GM21526 (cell line): ENCODE measurements around the gene RTN4IP1.
"Not testable (repeated sequence)": the region's sequence is repeated elsewhere in the genome, so short reads cannot be mapped to it uniquely, and the experiment has no call there.

Source experiments
- ATAC-seq: cut with Tn5 transposase; IDR thresholded peaks from one replicate; pipeline ENCODE4 v1.9.1; 2021; ENCODE audit warnings: moderate library complexity; ENCODE audit not compliant: unreplicated experiment, low FRiP score

The RTN4IP1 gene

DNA sequence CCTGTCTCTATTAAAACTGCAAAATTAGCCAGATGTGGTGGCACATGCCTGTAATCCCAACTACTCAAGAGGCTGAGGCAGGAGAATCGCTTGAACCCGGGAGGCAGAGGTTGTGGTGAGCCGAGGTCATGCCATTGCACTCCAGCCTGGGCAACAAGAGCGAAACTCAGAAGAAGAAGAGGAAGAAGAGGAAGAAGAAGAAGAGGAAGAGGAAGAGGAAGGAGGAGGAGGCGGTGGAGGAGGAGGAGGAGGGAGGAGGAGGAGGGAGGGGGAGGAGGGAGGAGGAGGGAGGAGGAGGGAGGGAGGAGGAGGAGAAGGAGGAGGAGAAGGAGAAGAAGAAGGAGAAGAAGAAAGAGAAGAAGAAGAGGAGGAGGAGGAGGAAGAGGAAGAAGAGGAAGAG lies 40.4 kb downstream of the RTN4IP1 start:
- ATAC-seq: not testable (repeated sequence)

DNA sequence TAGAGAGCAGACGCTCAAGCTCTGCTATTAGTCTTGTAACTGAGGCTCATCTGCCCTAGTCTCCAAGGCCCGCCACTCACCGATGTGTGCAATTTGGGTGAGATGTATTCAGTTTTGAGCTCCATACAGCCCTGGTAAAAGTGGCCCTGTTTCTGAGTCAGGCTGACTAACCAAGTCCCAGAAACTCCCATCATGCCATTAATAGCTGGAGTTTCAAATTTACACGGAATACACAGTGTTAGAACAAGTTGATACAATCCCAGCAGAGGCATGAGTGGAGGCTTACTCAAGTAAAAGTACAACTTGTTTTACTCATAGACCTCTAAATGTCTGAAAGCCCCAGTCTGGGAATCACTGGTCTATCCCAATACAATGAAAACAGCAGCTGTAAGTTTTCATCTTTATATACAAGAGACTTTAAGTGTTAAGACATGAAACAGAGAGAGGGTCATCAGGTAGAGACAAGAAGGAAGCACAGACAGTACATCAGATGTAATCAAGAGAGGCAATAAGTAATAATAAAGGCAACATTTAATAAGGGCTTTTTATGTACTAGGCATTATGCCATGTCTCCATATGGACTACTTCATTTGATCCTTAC lies 42.4 kb downstream of the RTN4IP1 start:
- ATAC-seq: no peak

DNA sequence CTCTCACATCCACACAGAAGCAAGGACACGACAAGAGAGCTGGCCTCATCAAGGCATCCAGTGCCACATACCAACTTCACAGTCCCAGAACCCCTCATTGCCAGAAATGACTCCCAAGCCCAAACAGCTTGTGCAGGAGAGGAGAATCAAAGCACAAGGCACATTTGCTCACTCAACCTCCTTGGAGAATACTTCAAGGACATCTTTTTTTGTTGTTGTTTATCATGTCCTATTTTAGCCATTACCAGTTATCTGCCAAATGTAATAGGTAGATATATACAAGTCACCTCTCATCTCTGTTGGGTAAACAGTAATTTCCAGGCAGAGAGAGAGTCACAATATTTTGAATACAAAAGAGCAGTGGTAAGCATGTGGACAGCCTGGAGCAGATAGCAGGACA lies 47.8 kb downstream of the RTN4IP1 start:
- ATAC-seq: no peak

DNA sequence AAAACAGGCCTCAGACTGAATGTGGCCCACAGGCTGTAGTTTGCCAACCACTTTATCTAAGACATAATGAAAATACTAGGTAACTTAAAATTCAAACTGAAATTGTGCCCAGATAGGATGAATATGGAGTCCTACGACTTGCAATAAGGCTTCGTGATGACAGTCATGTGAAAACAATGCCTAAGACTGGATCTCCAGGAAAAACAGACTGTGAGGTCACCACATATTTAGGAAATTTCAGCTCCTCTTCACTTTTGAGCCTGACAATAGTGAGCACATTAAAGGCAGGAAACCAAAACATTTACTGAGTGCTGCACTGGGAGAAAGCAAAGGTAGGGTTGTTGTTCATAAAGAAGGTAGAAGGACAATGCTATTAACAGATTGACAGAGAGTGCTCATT lies 50.0 kb downstream of the RTN4IP1 start:
- ATAC-seq: no peak

DNA sequence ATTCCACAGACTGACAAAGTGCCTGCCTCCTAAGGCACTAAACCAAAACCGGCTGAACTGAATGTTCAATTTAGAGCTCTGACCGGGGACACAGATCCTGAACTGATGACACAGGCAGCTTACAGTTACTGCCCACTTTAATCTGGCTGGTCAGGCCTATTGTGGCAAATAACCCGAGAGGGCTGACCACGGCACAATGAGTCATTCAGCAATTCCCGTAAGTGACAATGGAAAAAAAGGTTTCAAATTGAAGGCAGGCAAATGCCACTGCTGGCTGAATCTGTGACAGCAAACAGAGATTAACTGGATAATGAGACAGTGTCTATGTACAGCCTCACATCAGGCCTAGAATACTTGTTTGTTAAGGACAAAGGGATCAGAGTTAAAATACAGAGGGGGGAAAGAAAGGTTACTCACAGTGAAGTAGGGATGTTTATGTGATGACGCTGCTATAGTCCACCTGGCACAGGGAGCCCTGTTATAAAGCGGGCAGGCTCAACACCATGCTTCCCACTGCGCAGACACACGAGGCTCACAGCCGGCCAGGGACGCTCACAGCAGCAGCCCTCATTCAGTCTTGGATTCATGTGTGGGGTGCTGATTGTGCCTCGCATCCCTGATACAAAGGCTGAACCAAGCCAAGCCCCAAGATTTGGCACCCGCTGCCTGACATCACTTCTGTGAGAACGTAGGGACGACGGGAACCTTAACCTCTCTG lies 54.4 kb downstream of the RTN4IP1 start:
- ATAC-seq: no peak

DNA sequence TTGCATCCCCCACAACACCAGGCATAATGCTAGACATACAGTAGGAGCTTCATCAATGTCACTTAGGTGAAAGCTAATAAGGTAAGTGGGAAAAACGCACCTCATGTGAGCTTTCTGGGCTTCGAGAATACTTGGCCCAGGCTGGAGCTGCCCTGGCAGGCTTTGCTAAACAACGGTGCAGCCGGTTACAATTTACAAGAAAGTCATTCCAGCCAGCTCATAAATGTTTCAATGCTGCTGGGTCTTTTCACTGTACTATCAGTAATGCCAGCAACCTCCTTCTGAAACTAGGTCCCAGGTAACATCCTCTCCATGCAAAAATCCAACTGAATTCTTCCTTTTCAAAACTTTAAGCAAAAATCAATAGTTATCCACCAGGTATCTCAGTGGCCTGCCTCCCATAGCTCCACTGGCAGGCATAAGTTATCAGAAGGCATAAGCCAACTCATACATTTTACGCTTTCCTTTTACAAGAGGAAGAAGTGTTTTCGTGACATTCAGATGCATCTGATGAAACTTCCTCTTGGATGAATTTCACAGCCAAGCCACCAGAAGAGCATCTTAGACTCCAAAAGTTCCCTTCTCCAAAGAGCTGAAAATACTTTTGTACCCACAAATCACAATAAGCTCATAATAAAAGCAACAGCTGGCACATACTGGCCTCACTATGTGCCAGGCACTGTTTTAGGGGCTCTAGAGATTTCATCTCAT lies 56.3 kb downstream of the RTN4IP1 start:
- ATAC-seq: no peak

DNA sequence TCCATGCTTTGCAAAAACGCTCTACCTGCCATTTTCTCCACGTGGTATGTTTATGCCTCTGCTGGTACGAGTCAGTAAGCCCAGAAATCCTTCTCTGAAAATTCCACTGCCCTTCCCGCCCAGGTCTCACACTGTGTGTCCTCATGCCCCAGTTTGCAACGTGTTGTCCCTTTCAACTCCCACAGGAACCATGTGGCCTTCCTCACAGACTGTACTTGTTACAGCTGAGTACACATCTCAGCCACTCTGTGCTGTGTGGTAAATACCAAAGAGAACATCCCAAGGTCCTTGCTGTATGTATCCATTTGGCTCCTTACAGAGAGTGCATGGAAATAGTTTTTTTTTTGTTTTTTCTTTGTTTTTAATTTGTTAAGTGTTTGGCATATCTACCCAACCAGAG lies 56.9 kb downstream of the RTN4IP1 start:
- ATAC-seq: no peak

DNA sequence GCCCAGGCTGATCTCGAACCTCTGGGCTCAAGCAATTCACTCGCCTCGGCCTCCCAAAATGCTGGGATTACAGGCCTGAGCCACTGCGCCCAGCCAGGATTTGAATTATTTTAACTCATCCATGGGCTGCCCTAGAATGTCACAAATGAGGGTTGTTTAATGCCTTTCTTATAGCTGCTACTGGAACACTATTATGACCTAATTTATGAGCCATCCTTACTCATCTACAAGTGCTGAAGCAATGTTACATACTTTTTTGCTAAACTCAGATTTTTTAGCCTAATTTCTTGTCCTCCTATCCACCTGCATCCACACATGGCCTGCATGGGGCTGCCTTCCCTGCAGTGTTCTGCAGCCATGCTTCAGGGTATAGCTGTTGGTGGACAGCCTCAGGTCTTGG lies 59.9 kb downstream of the RTN4IP1 start:
- no peak for ATAC-seq

DNA sequence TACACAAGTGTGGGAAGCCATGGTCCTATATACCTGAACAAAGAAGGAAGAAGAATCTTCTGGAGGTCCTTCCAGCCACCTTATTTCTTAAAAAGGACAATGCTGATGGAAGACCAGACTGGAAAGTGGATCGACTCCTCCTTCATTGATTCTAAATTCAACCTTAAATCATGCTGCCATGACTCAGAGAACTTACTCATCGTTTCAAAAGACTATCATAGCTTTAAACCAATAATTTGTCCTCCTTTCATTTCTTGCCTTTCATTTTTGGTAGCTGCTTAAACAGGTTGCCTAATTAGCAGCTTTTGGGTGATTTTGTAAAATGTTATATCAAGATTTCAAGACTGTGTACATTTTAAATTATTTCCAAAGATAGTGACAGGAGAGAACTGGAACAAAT lies 60.8 kb downstream of the RTN4IP1 start:
- ATAC-seq: no peak

DNA sequence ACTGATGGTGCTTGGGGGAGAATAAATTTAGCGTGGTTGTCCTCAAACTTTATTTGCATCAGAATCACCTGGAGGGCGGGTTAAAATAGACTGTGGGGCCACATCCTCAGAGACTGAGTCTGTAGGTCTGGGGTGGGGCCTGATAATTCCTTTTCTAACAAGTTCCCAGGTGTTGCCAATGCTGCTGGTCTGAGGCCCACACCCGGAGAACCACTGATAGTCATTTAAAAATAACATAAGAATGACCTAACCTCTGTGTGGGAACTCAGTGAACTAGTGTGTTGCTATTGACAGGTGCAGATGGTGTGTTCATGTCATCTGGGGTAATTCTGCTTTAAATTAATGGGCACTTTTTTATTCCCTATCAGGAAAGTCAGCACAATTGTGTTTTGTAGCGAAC lies 64.8 kb downstream of the RTN4IP1 start:
- no peak for ATAC-seq

DNA sequence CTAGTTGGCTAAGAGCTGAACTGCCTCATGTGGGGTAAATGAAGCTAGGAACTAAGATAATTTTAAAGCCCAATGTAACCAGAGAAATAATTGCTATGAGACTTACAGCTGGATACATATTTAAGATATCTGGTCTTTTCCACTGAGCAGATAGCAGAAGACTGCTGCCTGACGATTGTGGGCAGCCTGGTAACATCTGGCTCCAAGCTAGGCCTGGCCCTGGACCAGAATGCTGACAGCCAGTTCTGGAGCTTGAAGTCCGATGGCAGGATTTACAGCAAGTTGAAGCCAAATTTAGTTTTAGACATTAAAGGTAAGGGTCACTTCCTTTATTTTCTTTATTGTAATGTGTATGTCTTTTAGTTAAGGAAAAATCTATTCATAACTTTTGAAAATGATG lies 65.7 kb downstream of the RTN4IP1 start:
- ATAC-seq: no peak

DNA sequence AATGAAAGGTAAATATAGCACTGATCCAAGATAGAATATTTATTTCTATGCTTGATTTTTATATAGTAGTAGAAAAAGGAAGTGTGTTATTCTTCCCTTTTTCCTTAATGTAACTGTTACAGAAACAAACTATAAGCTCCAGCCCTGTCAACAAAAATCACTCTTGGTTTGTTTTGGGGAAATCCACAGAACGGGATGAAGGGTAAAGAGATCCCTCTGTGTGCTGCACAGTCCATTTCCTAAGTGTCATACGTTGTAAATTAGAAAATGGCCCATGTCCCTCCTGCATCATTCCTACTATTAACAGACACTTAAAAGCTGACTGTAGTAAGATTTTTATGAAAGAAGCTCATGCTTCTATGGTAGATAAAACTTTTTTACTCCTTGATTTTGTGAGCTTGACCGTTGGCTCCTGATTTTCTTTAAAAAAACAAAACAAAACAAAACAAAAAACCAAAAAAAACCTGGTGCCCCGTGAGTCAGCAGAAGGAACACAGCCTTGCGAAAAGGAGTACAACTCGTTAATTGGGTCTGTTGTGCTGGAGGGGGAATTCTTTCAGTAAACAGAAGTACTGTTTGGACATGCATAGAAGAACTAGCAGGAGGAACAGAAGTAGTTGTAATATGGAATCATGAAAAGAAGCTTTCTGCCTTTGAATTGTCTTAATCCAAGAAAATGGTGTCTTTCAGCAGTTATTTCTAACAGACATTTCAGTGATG lies 67.5 kb downstream of the RTN4IP1 start:
- ATAC-seq: no peak

DNA sequence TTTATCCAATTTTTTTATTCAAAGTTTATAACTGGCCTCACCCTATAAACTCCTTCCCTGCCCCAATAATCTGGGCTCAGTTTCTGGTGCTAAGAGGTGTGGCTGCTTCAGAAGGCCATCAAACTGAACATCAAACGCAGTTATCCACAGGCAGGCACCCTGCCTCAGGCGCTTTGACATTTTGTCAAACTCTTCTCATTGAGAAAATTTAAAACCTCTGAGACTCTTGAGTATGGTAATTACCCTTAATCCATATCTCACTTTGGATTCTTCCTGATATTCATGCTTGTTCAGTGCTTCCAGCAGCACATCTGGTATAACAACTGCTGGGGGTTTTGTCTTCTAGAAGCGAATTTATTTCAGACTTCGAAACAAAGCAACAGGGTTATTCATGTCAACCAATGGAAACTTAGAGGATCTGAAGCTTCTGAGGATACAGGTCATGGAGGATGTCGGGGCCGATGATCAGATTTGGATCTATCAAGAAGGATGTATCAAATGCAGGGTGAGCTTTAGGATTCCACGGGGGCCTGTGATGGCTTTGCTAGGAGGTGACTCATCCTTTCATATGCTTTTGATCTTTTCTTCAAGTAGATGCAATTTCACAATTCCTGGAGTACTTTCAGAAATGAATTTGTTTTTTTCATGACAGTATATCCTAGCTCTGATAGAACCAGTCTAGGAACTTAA lies 68.2 kb downstream of the RTN4IP1 start:
- no peak for ATAC-seq

DNA sequence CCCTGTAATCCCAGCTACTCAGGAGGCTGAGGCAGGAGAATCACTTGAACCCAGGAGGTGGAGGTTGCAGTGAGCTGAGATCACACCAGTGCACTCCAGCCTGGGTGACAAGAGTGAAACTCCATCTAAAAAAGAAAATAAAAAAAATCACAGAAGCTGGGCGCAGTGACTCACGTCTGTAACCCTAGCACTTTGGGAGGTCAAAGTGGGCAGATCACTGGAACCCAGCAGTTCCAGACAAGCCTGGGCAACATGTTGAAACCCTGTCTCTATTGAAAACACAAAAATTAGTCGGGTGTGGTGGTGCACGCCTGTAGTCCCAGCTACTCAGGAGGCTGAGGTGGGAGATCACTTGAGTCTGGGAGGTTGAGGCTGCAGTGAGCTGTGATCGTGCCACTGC lies 69.6 kb downstream of the RTN4IP1 start:
- ATAC-seq: not testable (repeated sequence)

DNA sequence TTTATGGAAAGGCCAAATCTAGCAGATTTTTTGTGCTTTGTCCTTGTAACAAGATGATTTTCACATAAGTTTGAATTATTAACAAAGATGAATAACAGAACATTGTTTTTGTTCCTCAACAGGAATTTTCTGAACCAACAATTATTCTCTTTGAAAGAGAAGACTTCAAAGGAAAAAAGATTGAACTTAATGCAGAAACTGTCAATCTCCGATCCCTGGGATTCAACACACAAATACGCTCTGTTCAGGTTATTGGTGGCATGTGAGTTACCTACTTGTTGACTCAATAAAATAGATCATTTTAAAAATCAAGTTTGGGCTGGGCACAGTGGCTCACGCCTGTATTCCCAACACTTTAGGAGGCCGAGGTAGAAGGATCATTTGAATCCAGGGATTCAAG lies 70.9 kb downstream of the RTN4IP1 start:
- ATAC-seq: no peak

DNA sequence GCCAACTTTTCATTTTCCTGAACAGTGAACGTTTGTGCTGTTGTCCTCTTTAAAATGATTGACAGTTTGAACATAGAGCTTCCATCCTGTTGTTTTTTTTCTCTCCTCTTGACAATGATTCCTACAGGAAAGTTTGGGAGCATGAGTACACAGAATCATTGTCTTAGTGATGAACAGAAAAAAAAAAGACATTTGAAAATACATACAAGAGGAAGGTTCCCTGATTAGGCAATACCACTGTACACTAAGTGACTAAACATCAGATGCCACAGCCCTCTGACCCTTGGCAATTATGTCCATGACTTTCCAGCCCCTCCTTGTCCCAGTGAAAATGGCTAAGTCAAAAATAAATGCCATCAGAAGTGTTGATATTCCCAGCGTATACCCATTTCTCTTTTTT lies 71.5 kb downstream of the RTN4IP1 start:
- no peak for ATAC-seq

DNA sequence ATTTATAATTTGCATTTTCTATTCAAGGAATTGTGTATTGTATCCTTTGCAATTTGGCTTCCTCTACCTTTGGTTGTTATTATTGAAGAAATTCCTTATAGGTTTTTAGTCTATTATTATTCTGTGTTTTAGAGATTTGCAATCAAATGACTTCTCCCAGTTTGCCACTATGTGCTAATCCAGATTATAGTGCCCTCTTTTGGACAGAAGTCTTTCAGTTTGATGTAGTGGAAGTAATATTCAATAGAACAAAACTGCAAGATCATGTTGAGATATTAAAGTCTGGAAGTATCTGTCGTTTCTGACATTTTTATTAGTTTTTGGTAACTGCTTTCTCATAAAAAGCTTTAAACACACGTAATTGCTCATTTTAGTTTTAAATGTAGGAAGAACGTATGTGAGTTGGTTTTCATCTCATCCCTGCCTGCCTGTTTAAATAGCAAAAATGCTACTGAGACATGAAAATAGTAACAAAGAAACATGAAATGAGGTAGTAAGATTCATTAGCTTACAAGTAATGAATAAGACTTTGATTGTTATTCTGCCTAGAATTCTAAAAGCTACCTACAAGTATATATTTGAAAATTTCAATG lies 72.8 kb downstream of the RTN4IP1 start:
- no peak for ATAC-seq

DNA sequence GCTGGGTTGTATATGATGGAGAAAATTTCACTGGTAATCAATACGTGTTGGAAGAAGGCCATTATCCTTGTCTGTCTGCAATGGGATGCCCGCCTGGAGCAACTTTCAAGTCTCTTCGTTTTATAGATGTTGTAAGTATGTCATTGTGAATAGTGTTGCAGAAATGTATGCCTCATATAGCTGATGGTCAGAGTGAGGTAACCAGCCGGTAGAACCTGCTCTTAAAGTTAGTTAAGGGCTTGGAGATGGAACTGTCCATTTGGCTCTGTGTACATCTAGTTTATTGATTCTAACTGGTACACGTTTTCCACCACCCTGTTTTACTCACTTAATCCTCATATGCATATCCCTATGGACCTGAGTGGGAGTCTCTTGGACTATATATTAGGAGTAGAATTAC lies 73.5 kb downstream of the RTN4IP1 start:
- ATAC-seq: no peak

DNA sequence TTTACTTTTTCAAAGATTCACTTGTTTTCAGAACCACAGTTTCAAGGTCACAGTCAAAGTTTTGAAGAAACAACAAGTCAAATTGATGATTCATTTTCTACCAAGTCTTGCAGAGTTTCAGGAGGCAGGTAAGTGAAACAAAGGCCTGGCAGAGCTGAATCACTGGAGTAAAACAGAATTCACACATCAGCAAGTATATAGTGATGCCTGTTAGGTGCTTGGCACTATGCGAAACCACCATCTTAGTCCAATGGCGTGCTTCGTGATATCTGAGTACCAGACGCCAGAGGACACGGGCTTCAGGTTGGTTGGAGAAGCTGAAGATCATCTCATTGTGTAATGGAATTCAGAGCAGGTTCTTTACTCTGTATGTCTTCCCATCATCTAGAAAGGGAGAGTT lies 75.9 kb downstream of the RTN4IP1 start:
- no peak for ATAC-seq

DNA sequence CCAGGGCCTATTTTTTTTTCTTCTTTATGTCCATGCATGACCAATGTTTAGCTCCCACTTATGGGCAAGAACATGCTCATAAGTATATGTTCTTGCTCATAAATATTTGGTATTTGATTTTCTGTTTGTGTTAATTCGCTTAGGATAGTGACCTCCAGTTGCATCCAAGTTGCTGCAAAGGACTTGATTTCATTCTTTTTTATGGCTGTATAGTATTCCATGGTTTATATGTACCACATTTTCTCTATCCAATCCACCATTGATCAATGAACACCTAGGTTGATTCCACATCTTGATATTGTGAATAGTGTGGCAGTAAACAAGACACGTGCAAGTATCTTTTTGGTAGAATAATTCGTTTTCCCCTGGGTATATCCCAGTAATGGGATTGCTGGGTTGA lies 78.1 kb downstream of the RTN4IP1 start:
- no peak for ATAC-seq
